NCI-H526 (cell line): Measurements from ENCODE around the gene SORL1.
A peak's percentile ranks its signal among the peaks of the same experiment; 100 is the strongest.

Source experiments
- DNase-seq, 2 experiments: peaks; one replicate each; lab custom pipeline; 2025; lab: John Stamatoyannopoulos, UW

SORL1 gene

DNA sequence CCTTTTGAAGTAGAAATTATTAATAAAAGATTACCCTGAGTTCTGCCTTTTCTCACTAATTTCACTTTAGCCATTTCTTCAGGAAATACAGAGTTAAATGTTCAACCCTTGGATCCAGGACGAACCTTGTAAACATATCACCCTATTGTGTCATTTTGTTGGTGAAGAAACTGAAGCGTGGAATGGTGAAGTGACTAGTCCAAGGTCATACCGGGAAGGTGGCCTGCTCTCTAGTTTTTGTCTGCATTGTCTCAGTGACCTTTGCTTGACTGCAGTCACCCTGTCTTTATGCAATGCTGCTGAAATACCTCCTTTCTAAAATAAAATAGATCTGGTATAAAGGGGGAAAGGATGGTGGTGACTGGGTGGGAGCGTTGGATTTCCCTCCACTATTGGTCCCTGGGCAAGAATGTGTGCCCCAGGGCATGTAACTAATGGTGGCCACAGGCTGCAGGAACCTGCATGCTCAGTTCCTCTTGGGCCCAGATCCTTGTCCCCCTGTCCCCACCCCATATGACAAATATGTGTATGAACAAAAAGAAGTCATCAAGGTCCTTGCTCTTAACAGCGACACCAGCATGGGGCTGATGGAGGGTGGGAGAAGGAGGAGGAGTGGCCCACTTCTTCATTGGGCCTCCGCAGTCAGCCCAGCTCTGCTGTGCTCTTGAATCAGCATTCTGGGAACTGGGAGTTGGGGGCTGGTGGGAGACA lies 1.6 kb downstream of the SORL1 start:
- peak in 1 of 2 experiments; percentile 37 for DNase-seq

GRCh38 chr11:121455115-121455514 lies 3.0 kb downstream of the SORL1 start:
- no peak for DNase-seq

- peak in 1 of 2 experiments; percentile 21 for DNase-seq
Observed at GRCh38 chr11:121456151-121456550, 4.0 kb downstream of the SORL1 start.

DNA sequence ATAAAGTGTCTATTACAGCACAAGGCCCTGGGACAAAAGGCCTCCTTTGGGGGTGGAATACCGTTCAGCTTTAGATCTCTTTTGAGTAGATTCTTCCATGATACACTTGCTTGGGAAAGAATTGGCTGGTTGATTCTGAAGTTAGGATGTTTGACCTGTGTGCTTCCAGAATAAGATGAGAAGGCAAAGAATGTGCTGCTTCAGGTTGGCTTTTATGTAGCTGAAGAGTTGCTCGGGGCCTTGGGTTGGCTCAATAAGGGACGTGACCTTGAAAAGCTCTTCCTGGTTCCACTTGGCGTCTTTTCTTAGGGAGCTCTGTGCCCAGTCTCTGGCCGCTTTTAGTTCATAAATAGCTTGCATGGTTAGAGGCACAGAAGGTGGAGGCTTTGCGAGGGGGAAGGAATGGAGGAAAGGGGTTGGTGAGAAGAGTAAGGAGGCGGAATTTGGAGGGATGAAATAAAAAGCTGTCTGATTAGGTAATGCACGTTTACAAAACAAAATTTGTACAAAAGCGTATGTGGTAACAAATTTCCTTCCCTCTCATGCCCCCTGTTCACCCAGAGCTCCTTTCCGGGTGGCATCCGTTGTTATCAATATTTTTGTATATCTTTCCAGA lies 4.8 kb downstream of the SORL1 start:
- DNase-seq = no peak

- no peak for DNase-seq
Observed at GRCh38 chr11:121458551-121458950, 6.4 kb downstream of the SORL1 start.

- peak; percentile 50 to 55 for DNase-seq
Observed at GRCh38 chr11:121459413-121460017, 7.4 kb downstream of the SORL1 start.

- DNase-seq = no peak
Observed at GRCh38 chr11:121460941-121461514, 8.9 kb downstream of the SORL1 start.

DNA sequence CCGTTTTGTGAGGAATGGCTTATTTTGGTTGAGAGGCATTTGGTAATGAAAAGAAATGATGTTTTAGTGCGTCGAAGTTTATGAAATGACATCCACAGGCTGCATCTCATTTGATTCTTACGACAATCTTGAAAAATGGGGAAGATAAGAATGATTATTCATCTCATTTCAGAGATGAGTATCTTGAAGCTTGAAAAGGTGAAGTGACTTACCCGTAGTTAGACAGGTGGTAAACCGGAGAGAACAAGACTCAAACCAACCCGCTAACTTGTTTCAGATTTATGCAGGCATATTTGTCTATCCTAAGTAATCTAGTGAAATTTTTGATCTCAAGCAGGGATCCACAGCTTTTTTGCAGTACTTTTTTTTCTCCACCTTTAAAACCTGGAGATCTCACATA lies 9.7 kb downstream of the SORL1 start:
- DNase-seq = no peak

- no peak for DNase-seq
Observed at GRCh38 chr11:121463689-121464335, 11.7 kb downstream of the SORL1 start.

- no peak for DNase-seq
Observed at GRCh38 chr11:121464352-121464946, 12.3 kb downstream of the SORL1 start.

- DNase-seq = peak in 1 of 2 experiments; percentile 46
Observed at GRCh38 chr11:121465709-121466062, 13.6 kb downstream of the SORL1 start.

- peak; percentile 94 to 97 for DNase-seq
Observed at GRCh38 chr11:121466063-121466794, 14.1 kb downstream of the SORL1 start.

- DNase-seq = no peak
Observed at GRCh38 chr11:121467471-121467870, 15.4 kb downstream of the SORL1 start.

DNA sequence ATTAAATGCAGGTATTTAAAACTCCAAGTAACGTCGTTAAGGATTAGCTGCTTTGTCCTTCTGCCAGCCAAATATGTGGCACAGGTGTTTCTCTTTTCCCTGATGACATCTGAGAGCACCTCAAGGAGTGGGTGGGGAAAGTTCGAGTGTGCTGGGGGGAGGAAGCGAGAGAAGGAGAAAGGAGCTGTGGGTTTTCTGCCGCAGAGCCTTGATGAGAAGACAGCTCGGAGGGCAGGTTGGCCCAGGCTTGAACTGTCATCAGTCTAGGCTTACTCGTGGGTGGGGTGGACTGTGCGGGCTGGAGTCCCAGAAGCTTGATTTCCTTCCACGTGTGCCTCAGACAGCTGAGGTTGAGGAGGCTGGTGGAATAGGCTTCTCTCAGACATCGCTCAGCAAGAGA lies 15.9 kb downstream of the SORL1 start:
- DNase-seq = no peak

DNA sequence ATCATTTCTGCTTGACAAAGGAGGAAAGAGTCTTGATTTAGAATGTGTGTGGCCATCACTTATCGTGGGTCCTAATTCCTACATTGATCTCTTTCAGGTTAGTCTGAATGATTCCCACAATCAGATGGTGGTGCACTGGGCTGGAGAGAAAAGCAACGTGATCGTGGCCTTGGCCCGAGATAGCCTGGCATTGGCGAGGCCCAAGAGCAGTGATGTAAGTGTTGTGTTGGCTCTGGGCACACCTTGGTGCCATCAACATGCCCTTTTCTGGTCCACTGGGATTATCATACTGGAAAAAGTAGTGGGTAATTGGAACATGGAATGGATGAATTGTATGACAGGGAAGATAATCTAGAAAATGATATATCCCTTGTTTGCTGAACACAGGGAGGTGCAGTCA lies 17.8 kb downstream of the SORL1 start:
- DNase-seq = no peak

- no peak for DNase-seq
Observed at GRCh38 chr11:121471167-121471566, 19.1 kb downstream of the SORL1 start.

GRCh38 chr11:121472312-121472711 lies 20.2 kb downstream of the SORL1 start:
- no peak for DNase-seq

DNA sequence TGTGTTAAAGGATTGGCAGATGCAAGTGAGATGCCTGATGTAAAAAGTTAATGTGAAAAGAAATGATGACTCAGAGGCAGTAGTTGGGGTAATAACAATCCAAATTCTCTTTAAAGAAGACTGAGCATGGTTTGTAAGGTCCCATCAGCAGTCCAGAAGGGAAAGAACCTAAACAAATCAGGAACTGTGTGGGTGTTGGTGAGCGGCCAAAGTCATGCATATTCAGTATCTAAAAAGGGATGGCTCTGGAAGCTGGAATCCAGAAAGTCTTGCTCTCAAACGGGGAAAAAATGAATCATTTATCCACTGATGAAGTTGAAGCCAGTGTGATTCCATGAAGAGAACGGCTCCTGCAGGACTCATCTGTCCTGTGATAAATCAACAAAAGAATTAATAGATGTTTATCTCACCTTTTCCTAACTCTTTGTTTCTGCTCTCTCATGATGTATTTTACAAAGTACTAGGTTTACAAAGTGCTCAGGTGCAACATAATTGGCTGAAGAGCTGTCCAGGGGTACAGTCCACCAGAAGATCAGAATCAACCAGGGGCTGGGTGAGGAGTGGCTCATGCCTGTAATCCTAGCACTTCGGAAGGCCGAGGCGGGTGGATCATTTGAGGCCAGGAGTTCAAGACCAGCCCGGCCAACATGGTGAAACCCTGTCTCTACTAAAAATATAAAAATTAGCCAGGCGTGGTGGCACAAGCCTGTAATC lies 21.1 kb downstream of the SORL1 start:
- peak in 1 of 2 experiments; percentile 52 for DNase-seq

- DNase-seq = no peak
Observed at GRCh38 chr11:121474680-121475079, 22.6 kb downstream of the SORL1 start.

DNA sequence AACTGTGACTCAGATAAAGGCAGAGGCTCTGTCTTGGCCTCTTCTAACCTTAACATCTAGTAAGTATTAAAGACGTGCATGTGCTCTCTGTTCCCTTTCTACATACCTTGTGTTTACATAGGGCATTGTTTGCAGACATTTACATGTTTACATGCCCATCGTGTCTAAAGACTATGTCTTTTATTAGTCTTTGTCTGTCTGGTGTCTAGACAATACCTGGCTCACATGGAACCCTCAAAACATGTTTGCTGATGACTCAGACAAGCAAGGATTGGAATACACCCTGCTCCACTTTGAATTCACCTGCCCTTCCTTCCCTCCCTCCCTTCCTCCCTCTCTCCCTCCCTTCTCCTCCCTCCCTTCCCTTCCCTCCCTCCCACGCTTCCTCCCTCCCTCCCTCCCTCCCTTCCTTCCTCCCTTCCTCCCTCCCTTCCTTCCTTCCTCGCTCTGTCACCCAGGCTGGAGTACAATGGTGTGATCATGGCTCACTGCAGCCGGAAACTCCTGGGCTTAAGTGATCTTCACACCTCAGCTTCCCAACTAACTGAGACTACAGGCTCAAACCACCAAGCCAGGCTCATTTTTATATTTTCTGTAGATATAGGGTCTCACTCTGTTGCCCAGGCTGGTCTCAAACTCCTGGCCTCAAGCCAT lies 24.4 kb downstream of the SORL1 start:
- DNase-seq = peak; percentile 91 to 93
